ENCODE data around the gene CYRIA. TPM values are rescaled to one million over a fixed set of nuclear protein-coding genes. Genes with fewer than 3 reads are reported as not detected.

CYRIA gene
- polyA plus RNA-seq, 12 donors = 4.3 to 8.9 (median 6.4) TPM; not detected in 1

GRCh38 chr2:16671760-16672159, 6.1 kb upstream of the CYRIA start:
- DNase-seq = no peak

GRCh38 chr2:16669388-16669787, 3.8 kb upstream of the CYRIA start:
- DNase-seq = no peak

DNA sequence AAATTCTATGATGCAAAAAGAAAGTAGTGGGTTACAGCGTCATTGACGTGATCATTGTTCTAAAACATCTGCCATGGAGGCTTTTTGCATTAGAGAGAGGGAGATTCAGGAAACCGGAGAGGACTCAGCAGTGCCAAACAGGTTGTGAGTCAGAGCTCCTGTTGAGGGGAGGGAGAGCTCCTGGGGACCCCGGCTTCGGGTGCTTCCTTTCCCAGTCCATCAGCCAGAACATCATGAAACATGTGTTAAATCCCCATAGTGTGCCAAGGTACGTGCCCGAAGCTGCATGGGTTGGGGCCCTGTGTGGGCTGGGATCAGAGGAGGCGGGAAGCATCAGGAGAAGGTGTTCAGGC, 791 bp upstream of the CYRIA start:
- DNase-seq = no peak

GRCh38 chr2:16664809-16665747, 556 bp downstream of the CYRIA start:
- no peak for DNase-seq

GRCh38 chr2:16664052-16664731, 1.4 kb downstream of the CYRIA start:
- DNase-seq = peak; percentile 71

- no peak for DNase-seq
These were observed 2.3 kb downstream of the CYRIA start for GRCh38 chr2:16663121-16663905.

DNA sequence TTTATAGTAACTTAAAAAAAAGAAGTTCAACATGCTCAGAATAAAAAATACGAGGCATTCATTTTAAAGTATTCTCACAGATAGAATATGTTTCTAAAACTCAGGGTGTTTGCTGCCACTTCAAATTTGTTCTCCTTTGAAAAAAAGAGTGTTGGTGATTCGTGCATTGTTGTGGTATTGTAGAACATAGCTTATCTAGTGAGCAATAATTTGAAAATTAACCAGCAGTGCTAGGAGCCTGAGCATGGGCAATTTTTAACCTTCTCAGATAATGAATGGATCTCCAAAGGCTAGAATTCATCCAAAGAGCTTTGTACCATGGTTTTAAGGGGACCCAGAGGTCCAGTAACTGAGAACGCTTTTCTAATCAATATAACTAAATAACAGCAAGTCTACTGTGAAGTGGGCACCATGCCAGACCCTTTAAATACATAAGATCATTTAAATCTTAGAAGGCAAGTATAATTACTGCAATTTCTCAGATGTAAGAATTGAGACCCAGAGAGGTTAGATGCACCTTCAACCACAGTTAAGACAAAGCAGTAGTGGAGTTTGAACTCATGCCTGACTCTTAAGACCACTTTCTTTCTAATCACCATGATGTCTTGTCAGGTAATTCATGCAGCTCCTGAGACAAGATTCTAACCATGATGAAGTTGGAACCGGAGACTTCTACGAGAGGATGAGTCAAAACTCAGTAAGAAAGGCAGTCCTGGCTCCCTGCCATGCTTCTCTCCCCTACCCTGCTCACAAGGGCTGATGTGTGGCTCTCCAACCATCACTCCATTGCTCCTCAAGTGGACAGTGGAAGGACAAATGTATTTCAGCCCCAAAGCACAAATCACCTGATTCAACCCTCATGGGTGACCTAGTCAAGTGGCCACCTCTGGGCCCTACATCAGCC, 3.4 kb downstream of the CYRIA start:
- DNase-seq = no peak

DNA sequence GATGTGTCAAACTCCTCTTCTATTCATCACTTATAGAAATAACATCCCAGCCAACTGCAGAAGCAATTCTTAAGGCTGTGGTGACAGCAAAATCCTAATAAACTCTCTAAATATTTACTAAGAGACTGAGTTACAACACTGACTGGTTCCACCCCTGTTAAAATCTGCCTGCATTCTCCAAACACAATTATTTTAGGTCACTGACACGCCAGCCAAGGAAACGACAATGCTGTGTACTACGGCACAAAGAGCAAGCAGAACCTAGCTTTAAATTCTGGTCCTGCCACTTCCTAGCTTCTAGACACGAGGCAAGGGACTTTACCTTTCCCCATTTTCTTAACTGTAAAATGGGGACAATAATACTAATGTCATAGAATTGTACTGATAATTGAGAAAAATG, 4.1 kb downstream of the CYRIA start:
- no peak for DNase-seq

DNA sequence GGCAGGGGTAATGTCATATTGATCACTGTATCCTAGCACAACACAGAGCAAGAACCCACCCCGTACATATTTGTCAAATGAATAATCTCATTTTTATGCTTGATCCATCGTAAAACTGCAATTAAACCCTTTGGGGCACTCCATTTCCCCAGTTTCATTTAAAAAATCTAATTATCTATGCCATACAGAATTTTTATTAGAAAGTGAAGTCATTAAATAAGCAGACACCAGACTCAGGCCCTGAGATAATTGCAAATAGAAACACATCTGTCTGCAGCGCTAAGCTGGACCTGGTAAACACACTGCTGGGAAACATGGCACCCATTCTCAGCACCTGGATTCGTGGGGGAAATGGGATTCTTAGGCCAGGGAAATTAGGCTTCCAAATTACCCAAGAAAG, 5.1 kb downstream of the CYRIA start:
- DNase-seq = no peak

DNA sequence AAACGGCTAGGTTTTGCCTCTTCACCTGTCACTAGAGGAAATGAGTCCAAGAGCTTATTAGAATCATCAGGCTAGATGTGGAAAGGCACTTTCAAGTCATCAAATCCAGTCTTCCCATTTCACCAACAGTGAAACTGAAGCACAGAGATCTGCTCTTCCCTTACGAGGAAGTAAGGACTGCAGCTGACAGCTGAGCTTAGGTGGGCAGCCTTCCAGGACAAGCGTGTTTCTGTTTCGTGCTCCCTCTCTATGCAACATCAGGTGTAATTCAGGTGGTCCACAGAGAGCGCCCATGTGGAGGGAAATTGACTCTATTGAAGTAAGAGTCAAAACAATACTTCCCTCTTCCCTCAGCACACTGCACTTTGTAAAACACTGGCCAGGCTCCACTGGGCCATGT, 5.5 kb downstream of the CYRIA start:
- DNase-seq = no peak

GRCh38 chr2:16658076-16658739, 7.4 kb downstream of the CYRIA start:
- DNase-seq = no peak

- DNase-seq = no peak
These were observed 8.0 kb downstream of the CYRIA start for GRCh38 chr2:16657671-16658070.

- no peak for DNase-seq
These were observed 8.7 kb downstream of the CYRIA start for GRCh38 chr2:16656784-16657391.

DNA sequence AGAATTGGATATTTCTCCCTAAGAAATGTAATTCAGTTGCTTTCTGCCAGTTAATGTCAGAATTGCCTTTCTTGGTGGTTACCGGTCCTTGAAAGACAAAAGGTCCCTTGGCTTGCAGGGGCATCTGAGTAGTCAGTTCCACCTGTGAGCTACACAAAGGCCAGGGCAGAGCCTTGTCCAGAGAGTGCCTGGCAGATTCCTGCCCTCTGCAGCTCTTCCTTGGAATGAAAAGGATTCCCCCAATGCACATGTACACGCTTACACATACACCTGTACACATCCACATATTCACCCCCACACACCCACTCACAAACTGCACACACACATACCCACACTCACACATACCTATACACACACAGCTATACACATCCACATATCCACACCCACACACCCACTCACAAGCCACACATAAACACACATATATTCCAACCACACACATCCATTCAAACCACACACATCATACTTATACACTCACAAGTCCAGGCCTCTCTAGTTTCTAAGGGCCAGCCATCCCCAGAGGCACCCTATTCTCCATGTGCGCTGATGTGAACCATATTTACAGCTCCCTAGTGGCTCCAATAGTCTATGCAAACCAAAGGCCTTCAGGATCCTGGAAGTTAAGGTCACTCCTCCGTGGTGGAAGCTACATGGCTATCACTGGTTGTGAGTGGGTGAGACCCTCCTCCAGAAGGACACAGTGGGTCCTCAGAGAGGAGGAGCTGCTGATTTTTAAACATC, 9.6 kb downstream of the CYRIA start:
- DNase-seq = no peak

DNA sequence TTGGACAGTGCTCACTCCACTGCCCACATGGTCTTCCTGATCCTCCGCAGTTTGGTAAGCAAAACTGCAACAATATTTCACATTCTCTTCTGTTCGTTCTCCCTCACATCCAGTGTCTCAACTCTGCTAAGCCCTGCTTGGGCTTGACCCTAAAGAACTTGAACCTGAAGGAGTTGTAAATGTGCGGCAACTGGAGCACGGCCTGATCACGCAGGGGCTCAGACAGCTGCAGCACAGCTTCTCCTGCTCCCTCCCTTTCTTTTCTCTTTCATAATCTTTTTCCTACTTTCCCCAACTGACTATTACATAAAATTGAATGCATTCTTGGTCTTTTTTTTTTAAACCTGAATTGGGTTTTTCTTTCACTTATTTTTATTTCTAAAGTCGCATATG, 10.2 kb downstream of the CYRIA start:
- DNase-seq = no peak

GRCh38 chr2:16654833-16655444, 10.7 kb downstream of the CYRIA start:
- DNase-seq = no peak

DNA sequence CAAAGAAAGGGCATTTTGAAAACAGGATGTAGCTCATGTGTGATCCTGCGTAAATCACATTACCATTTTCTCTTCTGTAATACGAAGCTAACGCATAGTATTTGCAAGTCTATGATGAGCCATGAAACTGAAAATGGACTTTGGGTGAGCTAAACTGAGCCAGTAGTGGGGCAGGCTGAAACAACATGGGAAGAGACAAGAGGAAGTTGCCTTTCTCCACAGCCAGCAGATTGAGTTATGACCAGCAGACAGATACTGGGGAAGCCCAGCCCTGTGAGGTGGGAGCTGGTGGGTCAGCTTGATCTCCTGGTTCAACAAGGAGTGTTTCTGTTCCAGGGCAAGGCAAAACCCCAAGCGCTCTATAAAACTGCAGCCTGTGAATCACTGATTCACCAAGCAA, 11.8 kb downstream of the CYRIA start:
- no peak for DNase-seq

DNA sequence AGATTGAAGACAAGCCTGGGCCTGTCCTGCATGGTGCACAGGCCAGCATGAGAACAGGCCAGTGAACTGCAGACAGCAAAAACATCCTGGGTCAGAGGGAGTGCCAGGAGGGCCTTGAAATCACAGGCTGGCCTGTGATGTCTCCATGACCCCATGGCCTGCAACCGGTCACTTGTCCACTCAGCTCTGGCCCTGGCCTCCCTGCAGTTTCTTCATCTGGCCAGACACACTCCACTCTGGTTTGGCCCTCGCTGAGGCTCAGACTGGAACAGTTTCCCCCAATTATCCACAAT, 12.6 kb downstream of the CYRIA start:
- no peak for DNase-seq

DNA sequence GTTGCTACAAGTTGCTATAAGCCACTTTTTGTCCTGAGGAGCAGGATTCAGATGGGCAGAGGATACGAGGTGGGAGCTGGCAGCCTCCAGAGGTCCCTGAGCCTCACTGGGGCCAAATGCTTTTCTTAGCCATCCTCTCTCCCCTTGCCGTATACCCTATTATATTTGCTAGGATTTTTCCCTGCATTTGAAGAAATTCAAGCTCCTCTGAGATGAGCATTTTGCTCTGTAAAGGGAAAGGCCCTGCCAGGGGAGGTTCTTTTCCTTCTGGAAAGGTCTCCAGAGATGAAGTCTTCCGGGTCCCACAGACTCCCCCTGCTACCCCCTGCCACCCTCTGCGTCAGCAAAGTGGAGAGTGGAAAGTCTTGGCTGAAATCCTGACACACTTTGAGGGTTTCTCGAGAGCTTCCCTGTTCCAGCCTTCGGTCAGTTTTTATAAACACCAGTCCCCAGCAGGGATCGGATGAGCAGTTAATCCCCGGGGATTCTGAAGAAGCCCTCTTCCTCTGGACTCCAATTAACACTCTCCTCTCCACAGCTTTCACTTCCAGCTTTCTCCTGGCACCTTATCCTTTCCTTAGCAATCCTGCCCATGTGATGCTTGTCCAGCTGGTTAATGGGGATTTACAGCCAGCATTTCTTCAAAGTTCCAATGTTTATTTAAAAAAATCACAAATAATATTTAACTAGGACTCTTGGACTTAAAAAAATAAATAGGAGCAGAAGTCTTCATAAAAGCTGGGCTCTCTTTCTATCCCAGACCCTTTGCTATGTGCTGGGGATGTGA, 13.1 kb downstream of the CYRIA start:
- no peak for DNase-seq

Data from muscle of arm (tissue), 12 donors.